GM18517 (cell line): ENCODE data around the gene ARHGAP10.

Experiments used
- ATAC-seq: cut with Tn5 transposase; IDR thresholded peaks from one replicate; pipeline ENCODE4 v1.9.1; 2021; ENCODE audit warnings: mild to moderate bottlenecking, moderate library complexity; ENCODE audit not compliant: unreplicated experiment

Gene ARHGAP10

GRCh38 chr4:148112231-148112982 is 380.5 kb downstream of the ARHGAP10 start:
- no peak for ATAC-seq

- ATAC-seq: no peak
Measured at GRCh38 chr4:148114436-148114835, 382.5 kb downstream of the ARHGAP10 start.

- ATAC-seq: no peak
Measured at GRCh38 chr4:148116264-148116663, 384.4 kb downstream of the ARHGAP10 start.

- no peak for ATAC-seq
Measured at GRCh38 chr4:148116969-148117368, 385.1 kb downstream of the ARHGAP10 start.

GRCh38 chr4:148118179-148118578 is 386.3 kb downstream of the ARHGAP10 start:
- ATAC-seq: no peak

- ATAC-seq: no peak
Measured at GRCh38 chr4:148118633-148119032, 386.7 kb downstream of the ARHGAP10 start.

- ATAC-seq: no peak
Measured at GRCh38 chr4:148120216-148120615, 388.3 kb downstream of the ARHGAP10 start.
